Esophagus (tissue), 2 donors: Measurements from ENCODE around the gene IGFL3. TPM values are rescaled to one million over a fixed set of nuclear protein-coding genes. Genes with fewer than 3 reads are reported as not detected.

Experiments used
- polyA plus RNA-seq, 2 donors: library from polyadenylated mRNA; stranded (reverse); fragments of 200-250 nt; gene quantifications; one replicate each; pipeline ENCODE4 v1.2.3, GENCODE V29; 2013
- donor health status: healthy with polysubstance abuse.
- donor health status: Bipolar disorder and iron deficiency.

Gene IGFL3
- polyA plus RNA-seq, 2 donors: not detected

Other genes with a start within 250 kb of the IGFL3 start
- gene IRF2BP1, start 238.5 kb downstream of the IGFL3 start, polyA plus RNA-seq: 10 to 100 TPM in 1 of 2 donors, 1 to 10 TPM in 1; 9.0 to 10.6 TPM
- 1 to 10 TPM; 3.2 to 3.5 TPM for gene MYPOP, start 222.1 kb downstream of the IGFL3 start, polyA plus RNA-seq
- gene NANOS2, start 209.9 kb downstream of the IGFL3 start, polyA plus RNA-seq: not detected
- 1 to 10 TPM in 1 of 2 donors, under 1 TPM in 1; 0.31 to 1.0 TPM for gene NOVA2, start 150.8 kb downstream of the IGFL3 start, polyA plus RNA-seq
- gene CCDC61, start 129.2 kb downstream of the IGFL3 start, polyA plus RNA-seq: 10 to 100 TPM in 1 of 2 donors, 1 to 10 TPM in 1; 8.1 to 12.3 TPM
- not detected for gene PGLYRP1, start 101.6 kb downstream of the IGFL3 start, polyA plus RNA-seq
- under 1 TPM; 0.02 to 0.16 TPM for gene IGFL4, start 83.7 kb downstream of the IGFL3 start, polyA plus RNA-seq
- 1 to 10 TPM in 1 of 2 donors, under 1 TPM in 1; 0.12 to 5.4 TPM for gene IGFL2, start 23.6 kb upstream of the IGFL3 start, polyA plus RNA-seq
- 10 to 100 TPM; 58.7 to 66.5 TPM for gene IGFL1, start 105.1 kb upstream of the IGFL3 start, polyA plus RNA-seq
- gene HIF3A, start 172.4 kb upstream of the IGFL3 start, polyA plus RNA-seq: 10 to 100 TPM; 12.3 to 27.3 TPM
- gene PPP5C, start 222.4 kb upstream of the IGFL3 start, polyA plus RNA-seq: 10 to 100 TPM; 34.7 to 35.5 TPM